ENCODE measurements around the gene PTK6. TPM values are rescaled to one million over a fixed set of nuclear protein-coding genes. Genes with fewer than 3 reads are reported as not detected.

Gene PTK6
- total RNA-seq: not detected in 2 replicates

GRCh38 chr20:63536997-63537524, at the start of gene PTK6:
Gene PTK6, minus strand, starts transcription at chr20:63537376. Its CDS starts 62 bp downstream, at chr20:63537314.

GRCh38 chr20:63574156-63574828, 37.1 kb upstream of the PTK6 start, which contains the start of gene HELZ2:
Gene HELZ2, minus strand, starts transcription at chr20:63574239. Its CDS starts 1,854 bp downstream, at chr20:63572385.

GRCh38 chr20:63553933-63554290, 16.7 kb upstream of the PTK6 start, which contains the start of gene FNDC11:
Gene FNDC11, plus strand, starts transcription at chr20:63554159. Its CDS starts 1,505 bp downstream, at chr20:63555664.

GRCh38 chr20:63547725-63548480, 10.7 kb upstream of the PTK6 start, which contains the start of gene SRMS:
Gene SRMS, minus strand, starts transcription at chr20:63547749. Its CDS starts 286 bp downstream, at chr20:63547463.

DNA sequence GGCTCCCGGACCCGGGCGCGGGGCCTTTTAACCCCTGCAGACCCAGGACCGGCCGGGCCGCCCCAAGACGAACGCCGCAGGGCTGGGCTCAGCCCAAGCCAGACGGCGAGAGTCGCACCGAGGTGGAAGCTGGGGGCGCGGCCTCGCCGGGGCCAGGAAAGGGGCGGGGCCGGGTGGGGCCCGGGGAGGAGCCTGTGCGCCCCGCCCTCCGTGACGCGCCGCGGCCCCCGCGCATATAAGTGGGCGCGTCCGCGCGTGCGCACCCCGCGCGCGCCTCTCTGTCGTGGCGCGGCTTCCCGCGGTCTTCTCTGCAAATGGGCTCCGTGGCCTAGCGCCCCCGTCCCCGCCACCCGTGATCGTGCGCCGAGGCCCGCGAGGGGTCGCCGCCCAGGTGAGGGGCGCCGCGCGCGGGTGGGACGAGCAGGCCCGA, 16.7 kb downstream of the PTK6 start, which contains the start of gene PPDPF:
TSS of gene PPDPF (plus strand) at position 262 of the 430 bp plus-strand sequence. CDS start 544 bp downstream, outside the sequence.

GRCh38 chr20:63498960-63499337, 38.2 kb downstream of the PTK6 start, which contains the start of gene EEF1A2:
Gene EEF1A2, minus strand, starts transcription at chr20:63499083. Its CDS starts 1,320 bp downstream, at chr20:63497763.

Other genes with a start within 250 kb of the PTK6 start
- gene COL20A1, start 244.2 kb downstream of the PTK6 start, total RNA-seq: not detected in 2 replicates
- gene CHRNA4, start 176.0 kb downstream of the PTK6 start, total RNA-seq: not detected in 2 replicates
- not detected in 2 replicates for gene KCNQ2, start 64.7 kb downstream of the PTK6 start, total RNA-seq
- gene EEF1A2, start 38.3 kb downstream of the PTK6 start, total RNA-seq: 0.46 and 3.6 TPM in 2 replicates
- gene PPDPF, start 16.6 kb downstream of the PTK6 start, total RNA-seq: 13.0 and 17.5 TPM in 2 replicates
- gene SRMS, start 10.4 kb upstream of the PTK6 start, total RNA-seq: not detected in 2 replicates
- 0.15 and 1.3 TPM in 2 replicates for gene FNDC11, start 16.8 kb upstream of the PTK6 start, total RNA-seq
- 45.8 and 199 TPM in 2 replicates for gene HELZ2, start 36.9 kb upstream of the PTK6 start, total RNA-seq
- gene GMEB2, start 89.7 kb upstream of the PTK6 start, total RNA-seq: 7.0 and 7.1 TPM in 2 replicates
- gene STMN3, start 116.0 kb upstream of the PTK6 start, total RNA-seq: 0.32 and 0.76 TPM in 2 replicates
- gene RTEL1, start 120.9 kb upstream of the PTK6 start, total RNA-seq: 8.4 and 11.2 TPM in 2 replicates
- gene TNFRSF6B, start 159.3 kb upstream of the PTK6 start, total RNA-seq: 7.1 and 41.5 TPM in 2 replicates
- 31.2 and 41.9 TPM in 2 replicates for gene ARFRP1, start 170.6 kb upstream of the PTK6 start, total RNA-seq
- gene ZGPAT, start 170.7 kb upstream of the PTK6 start, total RNA-seq: 20.5 and 24.8 TPM in 2 replicates
- gene LIME1, start 199.3 kb upstream of the PTK6 start, total RNA-seq: 1.3 and 4.3 TPM in 2 replicates
- gene SLC2A4RG, start 202.4 kb upstream of the PTK6 start, total RNA-seq: 9.1 and 10.4 TPM in 2 replicates

Measured in epithelial cell of umbilical artery (primary cell).